ENCODE data around the gene NUMBL. TPM values are rescaled to one million over a fixed set of nuclear protein-coding genes. Genes with fewer than 3 reads are reported as not detected.

The NUMBL gene
- total and polyA plus RNA-seq, 9 of the 15 experiments (the other 6 are each of a cell fraction or from before 2014, with no cell fraction given): 0.39 to 38.6 (median 6.6) TPM

DNA sequence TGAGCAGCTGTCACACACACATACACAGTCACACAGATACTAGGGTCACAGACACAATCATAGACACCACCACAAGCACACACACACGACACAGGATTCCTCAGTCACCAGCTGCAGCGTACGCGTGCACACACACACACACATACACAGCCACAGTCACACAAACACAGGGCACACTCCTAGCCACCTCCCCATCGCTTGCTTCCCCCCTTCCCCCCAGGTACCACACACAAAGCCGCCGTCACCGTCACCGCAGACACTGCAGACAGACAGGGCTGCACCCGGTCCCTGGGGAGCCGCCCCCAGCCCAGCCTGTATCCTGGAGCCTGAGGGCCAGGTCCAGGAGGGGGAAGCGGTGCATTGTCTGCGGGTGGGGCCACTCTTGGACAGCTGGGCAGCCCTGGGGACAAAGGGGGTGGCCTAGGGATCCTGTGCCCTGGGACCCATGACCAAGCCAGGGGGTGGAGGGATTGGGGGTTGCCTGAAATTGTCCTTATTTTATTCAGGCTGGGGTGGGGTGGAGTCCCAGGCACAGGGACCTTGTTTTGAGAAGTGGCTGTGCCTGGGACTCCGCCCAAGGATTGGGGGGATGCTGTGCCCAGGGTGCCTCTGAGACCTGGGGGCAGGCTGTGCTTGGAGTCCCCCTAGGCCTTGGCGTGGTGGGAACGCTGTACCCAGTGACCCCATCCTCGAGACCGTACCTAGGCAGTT is 957 bp downstream of the NUMBL start (continued):
- TF ChIP-seq ARID2 (IDR thresholded peaks at IDR 0.05) (0 out of 2 replicates have a peak, but pooled peaks have one; percentile 9), ZNF551 (CRISPR knock-in tag; IDR thresholded peaks at IDR 0.05) (no peak), EHMT2 (IDR thresholded peaks at IDR 0.05) (peak; percentile 42; the same call in 1 of the 2 replicates), ZBTB7A (IDR thresholded peaks at IDR 0.05; ENCODE audit: borderline replicate concordance, control insufficient read depth, low read depth, low read length) (peak; percentile 57; the same call in 1 of the 2 replicates), SMARCB1 (IDR thresholded peaks at IDR 0.05; ENCODE audit: insufficient read length, low read depth) (no peak)
- TF ChIP-seq, protein P1, sequence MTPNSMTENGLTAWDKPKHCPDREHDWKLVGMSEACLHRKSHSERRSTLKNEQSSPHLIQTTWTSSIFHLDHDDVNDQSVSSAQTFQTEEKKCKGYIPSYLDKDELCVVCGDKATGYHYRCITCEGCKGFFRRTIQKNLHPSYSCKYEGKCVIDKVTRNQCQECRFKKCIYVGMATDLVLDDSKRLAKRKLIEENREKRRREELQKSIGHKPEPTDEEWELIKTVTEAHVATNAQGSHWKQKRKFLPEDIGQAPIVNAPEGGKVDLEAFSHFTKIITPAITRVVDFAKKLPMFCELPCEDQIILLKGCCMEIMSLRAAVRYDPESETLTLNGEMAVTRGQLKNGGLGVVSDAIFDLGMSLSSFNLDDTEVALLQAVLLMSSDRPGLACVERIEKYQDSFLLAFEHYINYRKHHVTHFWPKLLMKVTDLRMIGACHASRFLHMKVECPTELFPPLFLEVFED (CRISPR knock-in tag; conservative IDR thresholded peaks at IDR 0.05): 0 out of 2 replicates have a peak, but pooled peaks have one; percentile 20
- TF ChIP-seq, protein P2, sequence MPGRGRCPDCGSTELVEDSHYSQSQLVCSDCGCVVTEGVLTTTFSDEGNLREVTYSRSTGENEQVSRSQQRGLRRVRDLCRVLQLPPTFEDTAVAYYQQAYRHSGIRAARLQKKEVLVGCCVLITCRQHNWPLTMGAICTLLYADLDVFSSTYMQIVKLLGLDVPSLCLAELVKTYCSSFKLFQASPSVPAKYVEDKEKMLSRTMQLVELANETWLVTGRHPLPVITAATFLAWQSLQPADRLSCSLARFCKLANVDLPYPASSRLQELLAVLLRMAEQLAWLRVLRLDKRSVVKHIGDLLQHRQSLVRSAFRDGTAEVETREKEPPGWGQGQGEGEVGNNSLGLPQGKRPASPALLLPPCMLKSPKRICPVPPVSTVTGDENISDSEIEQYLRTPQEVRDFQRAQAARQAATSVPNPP (IDR thresholded peaks at IDR 0.05; ENCODE audit: borderline replicate concordance, insufficient read depth, insufficient read length): no peak
- TF ChIP-seq, protein P3, sequence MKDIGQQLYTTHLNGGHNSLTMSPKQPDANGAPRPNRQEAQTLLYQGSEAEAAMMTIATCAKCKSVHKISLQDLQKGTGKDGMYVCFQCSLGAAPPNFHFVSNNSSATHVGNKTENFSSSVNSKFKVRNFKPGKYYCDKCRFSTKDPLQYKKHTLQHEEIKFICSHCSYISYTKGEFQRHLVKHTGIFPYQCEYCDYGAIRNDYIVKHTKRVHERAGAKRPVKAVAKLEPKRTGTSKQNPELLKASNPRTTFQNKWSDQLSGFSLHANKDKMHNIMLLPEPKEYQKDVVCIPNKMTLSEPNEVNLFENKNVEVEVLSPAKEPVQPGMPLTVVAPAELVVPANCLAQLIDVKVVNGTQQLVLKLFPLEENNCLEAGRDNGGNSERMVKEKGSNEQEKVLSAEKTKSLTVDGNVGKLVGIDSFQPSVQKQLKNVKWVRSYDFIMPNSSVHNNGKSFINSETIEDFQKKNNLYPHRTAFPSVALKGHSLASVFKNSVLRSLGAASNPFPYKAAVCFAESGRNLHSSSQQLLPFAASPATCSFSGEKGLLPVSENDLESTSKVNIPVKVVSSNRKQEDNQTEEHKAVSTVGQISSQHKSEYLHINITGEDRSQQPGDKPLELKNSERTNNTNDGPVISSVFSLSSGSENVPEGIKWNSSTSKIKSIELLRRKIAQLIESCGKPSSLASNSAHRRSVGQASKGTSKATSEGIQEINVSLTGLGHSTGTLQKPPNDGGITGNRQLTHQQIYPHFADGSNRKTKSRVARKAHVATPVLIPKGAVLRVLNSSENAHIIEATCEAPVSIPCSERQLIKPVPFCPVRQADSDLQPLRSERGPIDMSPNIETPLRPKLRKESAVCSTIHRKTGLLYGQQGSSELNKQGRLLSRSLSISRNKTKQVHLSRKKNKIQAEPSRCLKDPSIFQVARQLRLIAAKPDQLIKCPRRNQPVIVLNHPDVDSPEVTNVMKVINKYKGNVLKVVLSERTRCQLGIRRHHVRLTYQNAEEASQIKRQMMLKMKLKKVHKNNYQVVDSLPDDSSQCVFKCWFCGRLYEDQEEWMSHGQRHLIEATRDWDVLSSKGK (CRISPR knock-in tag; IDR thresholded peaks at IDR 0.05): no peak
- TF ChIP-seq, protein P4, sequence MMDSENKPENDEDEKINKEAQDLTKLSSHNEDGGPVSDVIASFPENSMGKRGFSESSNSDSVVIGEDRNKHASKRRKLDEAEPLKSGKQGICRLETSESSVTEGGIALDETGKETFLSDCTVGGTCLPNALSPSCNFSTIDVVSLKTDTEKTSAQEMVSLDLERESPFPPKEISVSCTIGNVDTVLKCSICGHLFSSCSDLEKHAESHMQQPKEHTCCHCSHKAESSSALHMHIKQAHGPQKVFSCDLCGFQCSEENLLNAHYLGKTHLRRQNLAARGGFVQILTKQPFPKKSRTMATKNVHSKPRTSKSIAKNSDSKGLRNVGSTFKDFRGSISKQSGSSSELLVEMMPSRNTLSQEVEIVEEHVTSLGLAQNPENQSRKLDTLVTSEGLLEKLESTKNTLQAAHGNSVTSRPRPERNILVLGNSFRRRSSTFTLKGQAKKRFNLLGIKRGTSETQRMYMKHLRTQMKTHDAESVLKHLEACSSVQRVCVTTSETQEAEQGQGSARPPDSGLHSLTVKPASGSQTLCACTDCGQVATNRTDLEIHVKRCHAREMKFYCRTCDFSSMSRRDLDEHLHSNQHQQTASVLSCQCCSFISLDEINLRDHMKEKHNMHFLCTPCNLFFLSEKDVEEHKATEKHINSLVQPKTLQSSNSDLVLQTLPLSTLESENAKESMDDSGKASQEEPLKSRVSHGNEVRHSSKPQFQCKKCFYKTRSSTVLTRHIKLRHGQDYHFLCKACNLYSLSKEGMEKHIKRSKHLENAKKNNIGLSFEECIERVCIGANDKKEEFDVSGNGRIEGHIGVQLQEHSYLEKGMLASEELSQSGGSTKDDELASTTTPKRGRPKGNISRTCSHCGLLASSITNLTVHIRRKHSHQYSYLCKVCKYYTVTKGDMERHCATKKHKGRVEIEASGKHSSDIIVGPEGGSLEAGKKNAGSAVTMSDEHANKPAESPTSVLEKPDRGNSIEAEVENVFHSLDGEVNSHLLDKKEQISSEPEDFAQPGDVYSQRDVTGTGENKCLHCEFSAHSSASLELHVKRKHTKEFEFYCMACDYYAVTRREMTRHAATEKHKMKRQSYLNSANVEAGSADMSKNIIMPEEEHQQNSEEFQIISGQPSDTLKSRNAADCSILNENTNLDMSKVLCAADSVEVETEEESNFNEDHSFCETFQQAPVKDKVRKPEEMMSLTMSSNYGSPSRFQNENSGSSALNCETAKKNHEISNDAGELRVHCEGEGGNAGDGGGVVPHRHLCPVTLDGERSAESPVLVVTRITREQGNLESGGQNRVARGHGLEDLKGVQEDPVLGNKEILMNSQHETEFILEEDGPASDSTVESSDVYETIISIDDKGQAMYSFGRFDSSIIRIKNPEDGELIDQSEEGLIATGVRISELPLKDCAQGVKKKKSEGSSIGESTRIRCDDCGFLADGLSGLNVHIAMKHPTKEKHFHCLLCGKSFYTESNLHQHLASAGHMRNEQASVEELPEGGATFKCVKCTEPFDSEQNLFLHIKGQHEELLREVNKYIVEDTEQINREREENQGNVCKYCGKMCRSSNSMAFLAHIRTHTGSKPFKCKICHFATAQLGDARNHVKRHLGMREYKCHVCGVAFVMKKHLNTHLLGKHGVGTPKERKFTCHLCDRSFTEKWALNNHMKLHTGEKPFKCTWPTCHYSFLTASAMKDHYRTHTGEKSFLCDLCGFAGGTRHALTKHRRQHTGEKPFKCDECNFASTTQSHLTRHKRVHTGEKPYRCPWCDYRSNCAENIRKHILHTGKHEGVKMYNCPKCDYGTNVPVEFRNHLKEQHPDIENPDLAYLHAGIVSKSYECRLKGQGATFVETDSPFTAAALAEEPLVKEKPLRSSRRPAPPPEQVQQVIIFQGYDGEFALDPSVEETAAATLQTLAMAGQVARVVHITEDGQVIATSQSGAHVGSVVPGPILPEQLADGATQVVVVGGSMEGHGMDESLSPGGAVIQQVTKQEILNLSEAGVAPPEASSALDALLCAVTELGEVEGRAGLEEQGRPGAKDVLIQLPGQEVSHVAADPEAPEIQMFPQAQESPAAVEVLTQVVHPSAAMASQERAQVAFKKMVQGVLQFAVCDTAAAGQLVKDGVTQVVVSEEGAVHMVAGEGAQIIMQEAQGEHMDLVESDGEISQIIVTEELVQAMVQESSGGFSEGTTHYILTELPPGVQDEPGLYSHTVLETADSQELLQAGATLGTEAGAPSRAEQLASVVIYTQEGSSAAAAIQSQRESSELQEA (IDR thresholded peaks at IDR 0.05; ENCODE audit: low read depth): 0 out of 2 replicates have a peak, but pooled peaks have one; percentile 21

All from K562 (cell line).